Naive thymus-derived CD4-positive, alpha-beta T cell (primary cell): ENCODE data around the gene LCN1. TPM values are rescaled to one million over a fixed set of nuclear protein-coding genes. Genes with fewer than 3 reads are reported as not detected.
"Not testable (repeated sequence)": the region's sequence is repeated elsewhere in the genome, so short reads cannot be mapped to it uniquely, and the experiment has no call there.

Source experiments
- ATAC-seq: fragments of 150-1000 bp; cut with Tn5 transposase; 2 replicates; pipeline ENCODE4 v1.10.0; 2021; ENCODE audit warnings: mild to moderate bottlenecking, moderate library complexity
- CTCF ChIA-PET: fragments of 350-600 bp; sonication (Branson Sonifier 250); formaldehyde crosslinking; loops from one replicate; lab custom pipeline; 2021; ENCODE audit warnings: antibody characterized with exemption; lab: Charles Lee
- POLR2A ChIA-PET: fragments of 350-600 bp; sonication (Branson Sonifier 250); formaldehyde crosslinking; loops from one replicate; lab custom pipeline; 2021; ENCODE audit warnings: antibody characterized with exemption, inconsistent platforms; lab: Charles Lee
- DNase-seq, 9 donors: peaks; one replicate each; pipeline versions ENCODE4 v3.0.0 to v3.0.0-alpha.2; 2020 to 2022; ENCODE audit warnings: mixed read lengths in 1 of 9
- H3K27ac ChIP-seq: one replicate; pipeline ENCODE4 v1.7.0; 2013; ENCODE audit warnings: mild to moderate bottlenecking, low read depth, low read length, moderate library complexity
- H3K27me3 ChIP-seq, 2 donors: one replicate each; pipeline ENCODE4 v1.7.0; 2013; ENCODE audit warnings: low read length in 2 of 2, mild to moderate bottlenecking in 2 of 2, moderate library complexity in 2 of 2; ENCODE audit not compliant: control insufficient read depth in 2 of 2, insufficient read depth in 2 of 2
- H3K36me3 ChIP-seq, 3 experiments: 1 replicate in 2 of 3; 2 replicates in 1 of 3; pipeline ENCODE4 v1.7.0; 2013; ENCODE audit warnings: low read length in 3 of 3, mild to moderate bottlenecking in 3 of 3, moderate library complexity in 1 of 3; ENCODE audit not compliant: insufficient read depth in 3 of 3, control insufficient read depth in 2 of 3
- H3K4me1 ChIP-seq, 2 donors: one replicate each; pipeline ENCODE4 v1.7.0; 2013; ENCODE audit warnings: low read length in 2 of 2, mild to moderate bottlenecking in 2 of 2, moderate library complexity in 1 of 2; ENCODE audit not compliant: control insufficient read depth in 2 of 2, insufficient read depth in 2 of 2
- H3K4me3 ChIP-seq: 2 replicates; pipeline ENCODE4 v1.7.0; 2013; ENCODE audit warnings: mild to moderate bottlenecking, low read length
- H3K9me3 ChIP-seq, 3 experiments: 1 replicate in 2 of 3; 2 replicates in 1 of 3; pipeline ENCODE4 v1.7.0; 2013; ENCODE audit warnings: low read length in 3 of 3; ENCODE audit not compliant: control insufficient read depth in 2 of 3
- H3K27ac Mint-ChIP-seq, 9 donors: one replicate each; pipeline ENCODE4 v1.8.0; 2020 to 2022; ENCODE audit warnings: mixed read lengths in 9 of 9, mild to moderate bottlenecking in 8 of 9, moderate library complexity in 5 of 9, inconsistent platforms in 2 of 9
- H3K27me3 Mint-ChIP-seq, 5 donors: one replicate each; pipeline ENCODE4 v1.8.0; 2021 to 2022; ENCODE audit warnings: mixed read lengths in 5 of 5, mild to moderate bottlenecking in 1 of 5
- H3K36me3 Mint-ChIP-seq, 5 donors: one replicate each; pipeline ENCODE4 v1.8.0; 2020 to 2022; ENCODE audit warnings: mixed read lengths in 5 of 5, mild to moderate bottlenecking in 3 of 5, inconsistent platforms in 1 of 5
- H3K4me1 Mint-ChIP-seq, 7 donors: one replicate each; pipeline ENCODE4 v1.8.0; 2020 to 2022; ENCODE audit warnings: mixed read lengths in 7 of 7, mild to moderate bottlenecking in 3 of 7, inconsistent platforms in 1 of 7
- H3K4me3 Mint-ChIP-seq, 10 donors: one replicate each; pipeline ENCODE4 v1.8.0; 2020 to 2022; ENCODE audit warnings: mild to moderate bottlenecking in 10 of 10, mixed read lengths in 10 of 10, moderate library complexity in 6 of 10, inconsistent platforms in 2 of 10
- H3K9me3 Mint-ChIP-seq, 11 donors: one replicate each; pipeline ENCODE4 v1.8.0; 2020 to 2022; ENCODE audit warnings: mixed read lengths in 11 of 11, mild to moderate bottlenecking in 4 of 11, inconsistent platforms in 1 of 11, moderate library complexity in 1 of 11
- intact Hi-C, 2 donors: fragments of 100-400 bp; cut with micrococcal nuclease; formaldehyde crosslinking; loops; one replicate each; pipeline ENCODE4 v1.15.1; 2023
- polyA plus RNA-seq, 2 donors: library from polyadenylated mRNA; unstranded; fragments of 300-500 nt; fragmentation: Illumina TruSeq; gene quantifications; one replicate each; pipeline ENCODE4 v1.2.3, GENCODE V29; 2021
- total RNA-seq, 6 experiments: library from RNA in 5 of 6; stranded (reverse) in 5 of 6; gene quantifications; 1 replicate in 5 of 6; 2 replicates in 1 of 6; pipeline ENCODE4 v1.2.3 and lab custom pipeline; 2021 to 2026

LCN1 gene
- total and polyA plus RNA-seq, 7 experiments from 2014 or later, result not detected

DNA sequence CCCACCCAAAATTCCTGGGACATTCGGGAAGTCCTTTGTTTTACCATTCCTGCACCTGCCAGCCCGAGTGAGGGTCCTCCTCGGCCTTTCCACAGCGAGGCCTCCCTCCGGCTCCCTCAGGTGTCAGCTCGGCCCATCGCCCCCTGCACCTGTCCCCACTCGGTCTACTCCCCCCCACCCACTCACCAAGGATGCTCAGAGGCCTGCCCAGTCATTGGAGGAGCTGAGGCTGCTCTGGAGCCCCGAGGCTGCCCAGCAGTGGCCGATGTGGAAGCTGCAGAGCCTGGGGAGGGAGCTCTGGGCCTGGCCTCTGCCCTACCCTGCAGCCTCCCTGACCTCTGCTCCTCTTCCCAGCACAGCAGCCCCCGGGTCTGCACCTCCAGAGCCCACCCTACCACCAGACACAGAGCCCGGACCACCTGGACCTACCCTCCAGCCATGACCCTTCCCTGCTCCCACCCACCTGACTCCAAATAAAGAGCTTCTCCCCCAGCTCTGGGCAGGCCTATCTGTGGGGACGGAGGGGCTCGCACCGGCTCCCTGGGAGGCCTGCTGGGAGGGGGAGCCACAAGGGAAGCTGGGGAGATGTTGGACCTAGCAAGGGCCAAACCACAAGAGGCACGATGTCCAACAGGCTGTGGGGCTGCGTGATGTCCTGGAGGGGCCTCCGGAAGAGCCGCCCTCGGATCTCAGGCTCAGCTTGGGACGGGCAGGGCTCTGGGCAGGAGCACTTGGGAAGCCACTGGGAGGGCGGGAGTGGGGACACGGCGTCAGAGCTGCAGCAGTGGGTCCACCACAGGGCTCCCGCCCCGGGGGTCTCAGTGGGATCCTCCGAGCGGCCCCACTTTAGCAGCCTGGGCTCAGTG lies 28.5 kb downstream of the LCN1 start:
- H3K27me3 Mint-ChIP-seq, POLR2A ChIA-PET, H3K27ac Mint-ChIP-seq, H3K36me3 ChIP-seq, ATAC-seq, H3K36me3 Mint-ChIP-seq, H3K9me3 Mint-ChIP-seq, H3K4me3 Mint-ChIP-seq, H3K27me3 ChIP-seq, H3K4me3 ChIP-seq, intact Hi-C loops, H3K4me1 ChIP-seq, DNase-seq, H3K9me3 ChIP-seq, H3K4me1 Mint-ChIP-seq, H3K27ac ChIP-seq: not testable (repeated sequence)
- CTCF ChIA-PET, result interaction anchor here (0.6 kb wide), 1 partner anchor 56 kb away, joined by 3 read pairs; no protein-coding TSS in a partner anchor

- Mint-ChIP-seq H3K4me3 (no peak overlapping the region), H3K27me3 (peaks cover 0 to 4% (median 0%) of the 10 kb centered on the region in 5 donors), H3K4me1 (peaks cover 0 to 4% (median 0%) of the 10 kb centered on the region in 7 donors), H3K9me3 (peaks cover 0 to 7% (median 0%) of the 10 kb centered on the region in 11 donors), H3K36me3 (no peaks in the 10 kb centered on the region), H3K27ac (no peak overlapping the region)
- Histone ChIP-seq H3K36me3 (no peaks in the 10 kb centered on the region), H3K27ac (no peak overlapping the region), H3K9me3 (no peaks in the 10 kb centered on the region), H3K4me1 (no peaks in the 10 kb centered on the region), H3K27me3 (no peaks in the 10 kb centered on the region), H3K4me3 (no peak overlapping the region)
- no peak for DNase-seq
- ChIA-PET POLR2A (no interaction called here), CTCF (interaction anchor here (0.6 kb wide), 1 partner anchor 55 kb away, joined by 3 read pairs; no protein-coding TSS in a partner anchor)
- ATAC-seq, result no peak
- intact Hi-C loops, result no loop called here
Measured at GRCh38 chr9:135550344-135550918, 29.2 kb downstream of the LCN1 start.

DNA sequence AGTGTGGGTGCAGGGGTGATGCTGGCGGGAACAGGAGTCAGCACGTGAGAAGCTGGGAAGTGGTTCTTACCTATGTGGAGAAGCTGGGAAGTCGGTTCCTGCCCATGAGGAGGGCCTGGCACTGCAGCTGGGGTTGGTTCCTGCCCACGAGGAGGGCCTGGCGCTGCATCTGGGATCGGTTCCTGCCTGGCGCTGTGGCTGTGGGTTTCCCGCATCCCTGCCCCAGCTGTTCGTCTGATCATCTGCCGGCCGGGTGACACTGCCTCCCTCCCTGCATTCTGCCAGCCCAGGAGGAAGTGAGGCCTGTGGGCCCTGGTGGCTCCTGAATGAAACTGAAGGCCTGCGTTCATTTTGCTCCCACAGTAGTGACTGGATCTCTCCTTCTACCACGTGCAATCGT lies 29.8 kb downstream of the LCN1 start:
- no peak for DNase-seq
- Histone ChIP-seq H3K27ac (no peak overlapping the region), H3K27me3 (no peaks in the 10 kb centered on the region), H3K9me3 (no peaks in the 10 kb centered on the region), H3K4me3 (no peak overlapping the region), H3K36me3 (no peaks in the 10 kb centered on the region), H3K4me1 (no peaks in the 10 kb centered on the region)
- no peak for ATAC-seq
- H3K4me1 Mint-ChIP-seq, result peaks cover 0 to 4% (median 0%) of the 10 kb centered on the region in 7 donors
- no peaks in the 10 kb centered on the region for H3K36me3 Mint-ChIP-seq
- H3K27ac Mint-ChIP-seq, result no peak overlapping the region
- H3K4me3 Mint-ChIP-seq, result no peak overlapping the region
- intact Hi-C loops, result no loop called here
- peaks cover 0 to 4% (median 0%) of the 10 kb centered on the region in 5 donors for H3K27me3 Mint-ChIP-seq
- POLR2A ChIA-PET, result no interaction called here
- CTCF ChIA-PET, result no interaction called here
- H3K9me3 Mint-ChIP-seq, result peaks cover 0 to 7% (median 0%) of the 10 kb centered on the region in 11 donors

- ATAC-seq (no peak), DNase-seq (no peak)
- Mint-ChIP-seq H3K4me1 (peaks cover 0 to 4% (median 0%) of the 10 kb centered on the region in 7 donors), H3K27ac (no peak overlapping the region), H3K4me3 (no peak overlapping the region), H3K27me3 (peaks cover 0 to 4% (median 0%) of the 10 kb centered on the region in 5 donors), H3K36me3 (no peaks in the 10 kb centered on the region), H3K9me3 (peaks cover 0 to 7% (median 0%) of the 10 kb centered on the region in 11 donors)
- H3K4me3 ChIP-seq, result no peak overlapping the region
- H3K36me3 ChIP-seq, result no peaks in the 10 kb centered on the region
- H3K27me3 ChIP-seq, result no peaks in the 10 kb centered on the region
- intact Hi-C loops, result no loop called here
- no peaks in the 10 kb centered on the region for H3K4me1 ChIP-seq
- no peaks in the 10 kb centered on the region for H3K9me3 ChIP-seq
- CTCF ChIA-PET, result no interaction called here
- no peak overlapping the region for H3K27ac ChIP-seq
- POLR2A ChIA-PET, result no interaction called here
Measured at GRCh38 chr9:135551456-135551855, 30.2 kb downstream of the LCN1 start.

- no peak overlapping the region for H3K27ac ChIP-seq
- intact Hi-C loops, result no loop called here
- H3K9me3 ChIP-seq, result no peaks in the 10 kb centered on the region
- no peaks in the 10 kb centered on the region for H3K27me3 ChIP-seq
- Mint-ChIP-seq H3K4me1 (peaks cover 0 to 4% (median 0%) of the 10 kb centered on the region in 7 donors), H3K27ac (no peak overlapping the region), H3K27me3 (peaks cover 0 to 4% (median 0%) of the 10 kb centered on the region in 5 donors), H3K4me3 (no peak overlapping the region), H3K9me3 (peaks cover 0 to 7% (median 0%) of the 10 kb centered on the region in 11 donors), H3K36me3 (no peaks in the 10 kb centered on the region)
- CTCF ChIA-PET, result no interaction called here
- no peak overlapping the region for H3K4me3 ChIP-seq
- POLR2A ChIA-PET, result no interaction called here
- ATAC-seq, result no peak
- no peaks in the 10 kb centered on the region for H3K36me3 ChIP-seq
- H3K4me1 ChIP-seq, result no peaks in the 10 kb centered on the region
- DNase-seq, result no peak
Measured at GRCh38 chr9:135552021-135552697, 30.9 kb downstream of the LCN1 start.

GRCh38 chr9:135552698-135553171 lies 31.5 kb downstream of the LCN1 start:
- no peaks in the 10 kb centered on the region for H3K36me3 Mint-ChIP-seq
- H3K4me3 Mint-ChIP-seq, result no peak overlapping the region
- Histone ChIP-seq H3K27ac (no peak overlapping the region), H3K36me3 (no peaks in the 10 kb centered on the region), H3K9me3 (no peaks in the 10 kb centered on the region), H3K4me1 (no peaks in the 10 kb centered on the region), H3K4me3 (no peak overlapping the region), H3K27me3 (no peaks in the 10 kb centered on the region)
- DNase-seq (no peak), ATAC-seq (no peak)
- CTCF ChIA-PET, result no interaction called here
- H3K9me3 Mint-ChIP-seq, result peaks cover 0 to 7% (median 0%) of the 10 kb centered on the region in 11 donors
- peaks cover 0 to 4% (median 0%) of the 10 kb centered on the region in 7 donors for H3K4me1 Mint-ChIP-seq
- H3K27me3 Mint-ChIP-seq, result no peaks in the 10 kb centered on the region
- POLR2A ChIA-PET, result no interaction called here
- H3K27ac Mint-ChIP-seq, result no peak overlapping the region
- intact Hi-C loops, result no loop called here
